ENCODE measurements around the gene USP32.
"Not testable (repeated sequence)": the region's sequence is repeated elsewhere in the genome, so short reads cannot be mapped to it uniquely, and the experiment has no call there.

USP32 gene

GRCh38 chr17:60401819-60402218 lies 9.9 kb upstream of the USP32 start:
- no peak for DNase-seq

GRCh38 chr17:60398227-60398959 lies 6.5 kb upstream of the USP32 start:
- no peak for DNase-seq

GRCh38 chr17:60396412-60396811 lies 4.5 kb upstream of the USP32 start:
- DNase-seq = no peak

GRCh38 chr17:60395508-60396065 lies 3.7 kb upstream of the USP32 start:
- no peak for DNase-seq

GRCh38 chr17:60393840-60394723 lies 2.1 kb upstream of the USP32 start:
- no peak for DNase-seq

- no peak for DNase-seq
These were observed 1.1 kb upstream of the USP32 start for GRCh38 chr17:60392845-60393702.

- no peak for DNase-seq
These were observed 377 bp downstream of the USP32 start for GRCh38 chr17:60391471-60392041.

- no peak for DNase-seq
These were observed 935 bp downstream of the USP32 start for GRCh38 chr17:60390925-60391470.

- DNase-seq = no peak
These were observed 1.7 kb downstream of the USP32 start for GRCh38 chr17:60390186-60390585.

- no peak for DNase-seq
These were observed 3.2 kb downstream of the USP32 start for GRCh38 chr17:60388742-60389141.

- DNase-seq = no peak
These were observed 4.3 kb downstream of the USP32 start for GRCh38 chr17:60387666-60388065.

GRCh38 chr17:60386147-60387058 lies 5.5 kb downstream of the USP32 start:
- no peak for DNase-seq

- DNase-seq = not testable (repeated sequence)
These were observed 7.0 kb downstream of the USP32 start for GRCh38 chr17:60384921-60385320.

GRCh38 chr17:60383379-60383778 lies 8.6 kb downstream of the USP32 start:
- no peak for DNase-seq

GRCh38 chr17:60381958-60382357 lies 10.0 kb downstream of the USP32 start:
- DNase-seq = no peak

GRCh38 chr17:60379461-60379860 lies 12.5 kb downstream of the USP32 start:
- not testable (repeated sequence) for DNase-seq

- DNase-seq = not testable (repeated sequence)
These were observed 13.7 kb downstream of the USP32 start for GRCh38 chr17:60378187-60378586.

GRCh38 chr17:60372790-60373483 lies 19.0 kb downstream of the USP32 start:
- no peak for DNase-seq

- no peak for DNase-seq
These were observed 20.0 kb downstream of the USP32 start for GRCh38 chr17:60371818-60372510.

GRCh38 chr17:60371416-60371815 lies 20.5 kb downstream of the USP32 start:
- no peak for DNase-seq
